Measurements from ENCODE around the gene ADTRP. TPM values are rescaled to one million over a fixed set of nuclear protein-coding genes. Genes with fewer than 3 reads are reported as not detected.
"Not testable (repeated sequence)": the region's sequence is repeated elsewhere in the genome, so short reads cannot be mapped to it uniquely, and the experiment has no call there.

ADTRP gene
- total RNA-seq, 4 donors from 2014 or later: not detected

- H3K27me3 ChIP-seq: no peaks in the 10 kb centered on the region
- H3K36me3 ChIP-seq: no peaks in the 10 kb centered on the region
- intact Hi-C loops (cut with DNase I; ENCODE audit: low total_unique reads): no loop called here
- H3K4me3 ChIP-seq: no peak overlapping the region
- no peaks in the 10 kb centered on the region for H3K9me3 ChIP-seq
- no peak for DNase-seq
- H3K4me1 ChIP-seq: no peaks in the 10 kb centered on the region
- no peak overlapping the region for H3K27ac ChIP-seq
- TF ChIP-seq POLR2A (IDR thresholded peaks at IDR 0.05) (no peak), CTCF (IDR thresholded peaks at IDR 0.05) (no peak)
These were observed 85.9 kb downstream of the ADTRP start for GRCh38 chr6:11692451-11693376.

- no peak for DNase-seq
- no peak overlapping the region for H3K4me3 ChIP-seq
- intact Hi-C loops (cut with DNase I; ENCODE audit: low total_unique reads): no loop called here
- H3K9me3 ChIP-seq: no peaks in the 10 kb centered on the region
- H3K27me3 ChIP-seq: no peaks in the 10 kb centered on the region
- no peak for TF ChIP-seq CTCF (IDR thresholded peaks at IDR 0.05)
- no peak for TF ChIP-seq POLR2A (IDR thresholded peaks at IDR 0.05)
- no peaks in the 10 kb centered on the region for H3K4me1 ChIP-seq
- no peak overlapping the region for H3K27ac ChIP-seq
- no peaks in the 10 kb centered on the region for H3K36me3 ChIP-seq
These were observed 88.8 kb downstream of the ADTRP start for GRCh38 chr6:11689847-11690246.

- H3K9me3 ChIP-seq; DNase-seq; H3K27me3 ChIP-seq; H3K4me1 ChIP-seq; H3K27ac ChIP-seq; intact Hi-C loops (cut with DNase I; ENCODE audit: low total_unique reads); H3K36me3 ChIP-seq; H3K4me3 ChIP-seq: not testable (repeated sequence)
These were observed 89.2 kb downstream of the ADTRP start for GRCh38 chr6:11689400-11689799.

GRCh38 chr6:11688425-11688709, 90.2 kb downstream of the ADTRP start:
- TF ChIP-seq POLR2A (IDR thresholded peaks at IDR 0.05): no peak
- TF ChIP-seq CTCF (IDR thresholded peaks at IDR 0.05): no peak
- H3K9me3 ChIP-seq: no peaks in the 10 kb centered on the region
- H3K27ac ChIP-seq: no peak overlapping the region
- H3K36me3 ChIP-seq: no peaks in the 10 kb centered on the region
- no peak overlapping the region for H3K4me3 ChIP-seq
- no peak for DNase-seq
- no peaks in the 10 kb centered on the region for H3K4me1 ChIP-seq
- intact Hi-C loops (cut with DNase I; ENCODE audit: low total_unique reads): no loop called here
- H3K27me3 ChIP-seq: no peaks in the 10 kb centered on the region

GRCh38 chr6:11685481-11686093, 93.0 kb downstream of the ADTRP start:
- H3K27ac ChIP-seq: no peak overlapping the region
- H3K27me3 ChIP-seq: no peaks in the 10 kb centered on the region
- intact Hi-C loops (cut with DNase I; ENCODE audit: low total_unique reads): no loop called here
- DNase-seq: no peak
- H3K4me3 ChIP-seq: no peak overlapping the region
- H3K9me3 ChIP-seq: no peaks in the 10 kb centered on the region
- no peaks in the 10 kb centered on the region for H3K36me3 ChIP-seq
- no peak for TF ChIP-seq CTCF (IDR thresholded peaks at IDR 0.05)
- TF ChIP-seq POLR2A (IDR thresholded peaks at IDR 0.05): no peak
- no peaks in the 10 kb centered on the region for H3K4me1 ChIP-seq

Measured in uterus (tissue), 4 donors.